GM23248 (cell line): ENCODE measurements around the gene SYNGR1. TPM values are rescaled to one million over a fixed set of nuclear protein-coding genes. Genes with fewer than 3 reads are reported as not detected.
"Not testable (repeated sequence)": the region's sequence is repeated elsewhere in the genome, so short reads cannot be mapped to it uniquely, and the experiment has no call there.

Source experiments
- DNase-seq: peaks from one replicate; pipeline ENCODE4 v3.0.0-alpha.2; 2015
- H2AFZ ChIP-seq: fragments of 200-600 bp; sonication (generic); 2 replicates; pipeline ENCODE4 v1.6.1; 2016; ENCODE audit warnings: antibody characterized with exemption
- H3F3A ChIP-seq: fragments of 200-600 bp; sonication (generic); 2 replicates; pipeline ENCODE4 v1.6.1; 2016; ENCODE audit warnings: mild to moderate bottlenecking, antibody characterized with exemption, mixed run types; ENCODE audit not compliant: insufficient read depth
- H3K27ac ChIP-seq: fragments of 200-600 bp; sonication (generic); 2 replicates; pipeline ENCODE4 v1.5.1; 2016; ENCODE audit warnings: mild to moderate bottlenecking
- H3K27me3 ChIP-seq: fragments of 200-600 bp; sonication (generic); replicated peaks from 2 replicates; pipeline ENCODE4 v1.6.1; 2016; ENCODE audit warnings: mild to moderate bottlenecking; ENCODE audit not compliant: insufficient read depth
- H3K36me3 ChIP-seq: fragments of 200-600 bp; sonication (generic); 2 replicates; pipeline ENCODE4 v1.6.1; 2016; ENCODE audit warnings: low read depth, mild to moderate bottlenecking
- H3K4me1 ChIP-seq: fragments of 200-600 bp; sonication (generic); 2 replicates; pipeline ENCODE4 v1.6.1; 2016; ENCODE audit warnings: mild to moderate bottlenecking; ENCODE audit not compliant: insufficient read depth
- H3K4me2 ChIP-seq: fragments of 200-600 bp; sonication (generic); one replicate; pipeline ENCODE4 v1.6.1; 2016; ENCODE audit warnings: mild to moderate bottlenecking; ENCODE audit not compliant: unreplicated experiment
- H3K4me3 ChIP-seq: fragments of 200-600 bp; sonication (generic); 2 replicates; pipeline ENCODE4 v1.5.1; 2016; ENCODE audit warnings: mild to moderate bottlenecking
- H3K79me2 ChIP-seq: fragments of 200-600 bp; sonication (generic); 2 replicates; pipeline ENCODE4 v1.6.1; 2016; ENCODE audit warnings: mild to moderate bottlenecking; ENCODE audit not compliant: insufficient read depth
- H3K9ac ChIP-seq: fragments of 200-600 bp; sonication (generic); 2 replicates; pipeline ENCODE4 v1.6.1; 2016; ENCODE audit warnings: mild to moderate bottlenecking
- H3K9me2 ChIP-seq: fragments of 200-600 bp; sonication (generic); 2 replicates; pipeline ENCODE4 v1.6.1; 2016; ENCODE audit warnings: mixed run types, mild to moderate bottlenecking, moderate library complexity; ENCODE audit not compliant: insufficient read depth
- H3K9me3 ChIP-seq: fragments of 200-600 bp; sonication (generic); one replicate; pipeline ENCODE4 v1.6.1; 2017; ENCODE audit warnings: low read depth
- H4K20me1 ChIP-seq: fragments of 200-600 bp; sonication (generic); 2 replicates; pipeline ENCODE4 v1.6.0; 2016; ENCODE audit not compliant: insufficient read depth
- EZH2 ChIP-seq: fragments of 200-600 bp; sonication (generic); IDR thresholded peaks from 2 replicates; pipeline ENCODE4 v1.6.1; 2018; ENCODE audit warnings: antibody characterized with exemption, mild to moderate bottlenecking; ENCODE audit not compliant: insufficient read depth, poor library complexity, severe bottlenecking
- EZH2phosphoT487 ChIP-seq: fragments of 200-600 bp; sonication (generic); IDR thresholded peaks from 2 replicates; pipeline ENCODE4 v1.6.1; 2018; ENCODE audit warnings: antibody characterized with exemption, moderate library complexity, mild to moderate bottlenecking, low read depth; ENCODE audit not compliant: insufficient read depth
- WGBS, 2 experiments: methylation state at CpG; one replicate each; pipeline ENCODE4 v1.1.6; 2015 to 2017; ENCODE audit warnings: low lambda C conversion rate in 2 of 2, low coverage in 1 of 2; ENCODE audit errors: missing lambda C conversion rate in 2 of 2; 5-methylcytosine and 5-hydroxymethylcytosine counted together
- in situ Hi-C: fragments of 300-500 bp; cut with MboI; formaldehyde crosslinking; loops from 2 replicates; pipeline ENCODE4 v1.15.0; 2020
- polyA plus RNA-seq: library from polyadenylated mRNA; unstranded; fragments of >200 nt; fragmentation: Nextera tagmentation; extraction: Ambion mirVana; gene quantifications from 2 replicates; pipeline ENCODE4 v1.2.1, GENCODE V29; 2016
- total RNA-seq: library from RNA; depleted of rRNA; stranded (reverse); fragments of >200 nt; shearing (Covaris generic); gene quantifications from 2 replicates; pipeline ENCODE4 v1.2.3, GENCODE V29; 2014

The SYNGR1 gene
- total and polyA plus RNA-seq, 2 experiments from 2014 or later: 6.1 to 23.2 TPM

DNA sequence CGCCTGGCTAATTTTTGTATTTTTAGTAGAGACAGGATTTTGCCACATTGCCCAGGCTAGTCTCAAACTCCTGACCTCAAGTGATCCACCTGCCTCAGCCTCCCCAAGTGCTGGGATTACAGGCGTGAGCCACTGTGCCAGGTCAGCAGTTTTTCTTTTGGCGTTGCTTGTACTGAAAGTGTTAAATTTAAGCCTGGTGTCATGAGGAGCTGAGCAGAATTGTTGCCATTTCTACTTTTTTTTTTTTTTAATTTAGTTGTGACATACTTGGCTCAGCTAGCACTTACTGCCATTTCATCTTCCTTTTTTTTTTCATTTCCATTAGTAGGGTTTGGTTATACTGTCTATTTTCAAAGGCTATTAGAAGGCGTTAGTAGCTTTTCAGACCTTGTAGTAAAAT is 60.5 kb downstream of the SYNGR1 start:
- in situ Hi-C loops: no loop called here
- H3F3A ChIP-seq: peaks cover 12% of the 10 kb centered on the region; the same call in 1 of the 2 replicates
- TF ChIP-seq EZH2: no peak
- no peak for TF ChIP-seq EZH2phosphoT487
- no peaks in the 10 kb centered on the region for H3K9me2 ChIP-seq
- H3K79me2 ChIP-seq: peaks cover 54% of the 10 kb centered on the region
- H3K36me3 ChIP-seq: no peaks in the 10 kb centered on the region
- no peak overlapping the region for H3K4me3 ChIP-seq
- no peak overlapping the region for H3K9ac ChIP-seq
- H2AFZ ChIP-seq: no peak overlapping the region
- 93 to 96% methylated on average over 4 of the region's 4 CpGs for WGBS, 2 experiments
- H3K9me3 ChIP-seq: no peaks in the 10 kb centered on the region
- no peak overlapping the region for H3K4me2 ChIP-seq
- H3K4me1 ChIP-seq: peaks cover 8% of the 10 kb centered on the region
- no peak for DNase-seq
- no peak overlapping the region for H3K27ac ChIP-seq
- H4K20me1 ChIP-seq: no peaks in the 10 kb centered on the region
- no peaks in the 10 kb centered on the region for H3K27me3 ChIP-seq

DNA sequence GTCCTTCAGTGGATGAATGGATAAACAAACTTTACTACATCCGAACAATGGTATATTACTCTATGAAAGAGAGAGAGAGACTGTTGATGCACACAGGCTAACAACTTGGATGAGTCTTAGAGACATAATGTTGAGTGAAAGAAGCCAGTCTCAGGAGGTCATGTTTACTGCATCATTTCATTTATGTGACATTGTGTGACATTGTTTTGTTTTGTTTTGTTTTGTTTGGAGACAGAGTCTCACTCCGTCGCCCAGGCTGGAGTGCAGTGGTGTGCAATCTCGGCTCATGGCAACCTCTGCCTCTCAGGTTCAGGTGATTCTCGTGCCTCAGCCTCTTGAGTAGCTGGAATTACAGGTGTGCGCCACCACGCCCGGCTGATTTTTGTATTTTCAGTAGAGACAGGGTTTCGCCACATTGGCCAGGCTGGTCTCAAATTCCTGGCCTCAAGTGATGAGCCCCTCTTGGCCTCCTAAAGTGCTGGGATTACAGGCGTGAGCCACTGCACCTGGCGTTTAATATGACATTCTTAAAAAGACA is 62.1 kb downstream of the SYNGR1 start:
- H3K79me2 ChIP-seq: peaks cover 49% of the 10 kb centered on the region
- H3K36me3 ChIP-seq, H3K4me1 ChIP-seq, H3K4me2 ChIP-seq, H3K9me3 ChIP-seq, DNase-seq, H3K9ac ChIP-seq, H3F3A ChIP-seq, H3K9me2 ChIP-seq, in situ Hi-C loops, H3K27me3 ChIP-seq, H2AFZ ChIP-seq, H3K4me3 ChIP-seq, H3K27ac ChIP-seq, H4K20me1 ChIP-seq: not testable (repeated sequence)
- WGBS, 2 experiments: 93 to 94% methylated on average over 11 of the region's 11 CpGs

DNA sequence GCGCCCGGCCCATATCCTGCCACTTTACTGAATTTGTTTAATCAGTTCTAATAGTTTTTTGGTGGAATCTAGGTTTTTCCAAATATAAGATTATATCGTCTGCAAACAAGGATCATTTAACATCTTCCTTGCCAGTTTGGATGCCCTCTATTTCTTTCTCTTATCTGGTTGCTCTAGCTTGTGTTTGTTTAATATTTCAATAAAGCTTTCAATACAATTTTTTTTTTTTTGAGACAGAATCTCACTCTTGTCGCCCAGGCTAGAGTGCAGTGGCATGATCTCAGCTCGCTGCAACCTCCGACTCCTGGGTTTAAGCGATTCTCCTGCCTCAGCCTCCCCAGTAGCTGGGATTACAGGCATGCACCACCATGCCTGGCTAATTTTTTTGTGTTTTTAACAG is 63.4 kb downstream of the SYNGR1 start:
- H3K9ac ChIP-seq, H3K36me3 ChIP-seq, H3K9me2 ChIP-seq, H3F3A ChIP-seq, DNase-seq, H3K27ac ChIP-seq, H2AFZ ChIP-seq, H3K4me3 ChIP-seq, in situ Hi-C loops, H3K4me2 ChIP-seq, H3K4me1 ChIP-seq, H4K20me1 ChIP-seq, H3K9me3 ChIP-seq, H3K27me3 ChIP-seq: not testable (repeated sequence)
- peaks cover 36% of the 10 kb centered on the region for H3K79me2 ChIP-seq
- WGBS, 2 experiments: 89 to 98% methylated on average over 7 of the region's 7 CpGs

DNA sequence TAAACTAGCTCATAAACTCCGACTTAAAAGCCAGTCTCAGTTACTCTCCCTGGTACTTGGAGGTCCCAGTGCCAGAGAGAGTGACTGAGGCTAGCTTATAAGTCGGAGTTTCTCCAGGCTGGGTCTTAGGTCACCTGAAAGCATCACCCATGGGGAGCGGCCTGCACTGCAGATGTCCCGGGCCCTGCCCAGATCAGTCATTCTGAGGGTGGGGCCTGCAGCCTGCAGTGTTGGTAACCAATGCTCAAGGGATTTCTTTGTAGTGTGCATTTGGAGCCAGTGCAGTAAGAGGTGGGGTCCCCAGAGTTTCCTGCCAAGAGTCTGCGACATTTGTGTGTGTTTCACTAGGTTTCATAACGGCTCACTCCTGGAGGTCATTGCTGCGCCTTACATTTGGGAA is 64.6 kb downstream of the SYNGR1 start:
- Histone ChIP-seq H3K79me2 (peaks cover 25% of the 10 kb centered on the region), H3K4me2 (no peak overlapping the region), H3K4me1 (peaks cover 3% of the 10 kb centered on the region; the same call in 1 of the 2 replicates), H3K27me3 (no peaks in the 10 kb centered on the region), H3K4me3 (no peak overlapping the region), H2AFZ (no peak overlapping the region), H3K9ac (no peak overlapping the region), H3K9me3 (no peaks in the 10 kb centered on the region), H3K27ac (no peak overlapping the region), H4K20me1 (no peaks in the 10 kb centered on the region), H3K36me3 (no peaks in the 10 kb centered on the region; the same call in 1 of the 2 replicates), H3K9me2 (no peaks in the 10 kb centered on the region), H3F3A (0 out of 2 replicates have a peak, but pooled peaks cover 6% of the 10 kb centered on the region)
- TF ChIP-seq EZH2: no peak
- no peak for TF ChIP-seq EZH2phosphoT487
- 93 to 99% methylated on average over 7 of the region's 7 CpGs for WGBS, 2 experiments
- in situ Hi-C loops: no loop called here
- no peak for DNase-seq

GRCh38 chr22:39414886-39415285 is 65.1 kb downstream of the SYNGR1 start:
- H2AFZ ChIP-seq: no peak overlapping the region
- in situ Hi-C loops: no loop called here
- no peak overlapping the region for H3K27ac ChIP-seq
- H3K4me1 ChIP-seq: peaks cover 3% of the 10 kb centered on the region; the same call in 1 of the 2 replicates
- no peaks in the 10 kb centered on the region for H4K20me1 ChIP-seq
- no peaks in the 10 kb centered on the region for H3K9me2 ChIP-seq
- H3K9me3 ChIP-seq: no peaks in the 10 kb centered on the region
- no peak for TF ChIP-seq EZH2phosphoT487
- TF ChIP-seq EZH2: no peak
- H3K4me3 ChIP-seq: no peak overlapping the region
- H3K9ac ChIP-seq: no peak overlapping the region
- peaks cover 20% of the 10 kb centered on the region for H3K79me2 ChIP-seq
- no peaks in the 10 kb centered on the region; the same call in 1 of the 2 replicates for H3K36me3 ChIP-seq
- no peak for DNase-seq
- H3F3A ChIP-seq: 0 out of 2 replicates have a peak, but pooled peaks cover 6% of the 10 kb centered on the region
- WGBS, 2 experiments: 77 to 81% methylated on average over 11 of the region's 11 CpGs
- H3K4me2 ChIP-seq: no peak overlapping the region
- H3K27me3 ChIP-seq: no peaks in the 10 kb centered on the region
